ENCODE measurements around the gene RPL36A. TPM values are rescaled to one million over a fixed set of nuclear protein-coding genes. Genes with fewer than 3 reads are reported as not detected.

The RPL36A gene
- total and polyA plus RNA-seq, 9 of the 15 experiments (the other 6 are each of a cell fraction or from before 2014, with no cell fraction given): 412 to 4,539 (median 3,209) TPM

GRCh38 chrX:101407748-101408531, 17.1 kb downstream of the RPL36A start, which contains the start of the genes GLA and HNRNPH2 (continued):
- no peak for TF ChIP-seq IRF9 (tag; IDR thresholded peaks at IDR 0.05)
- TF ChIP-seq ZC3H11A (IDR thresholded peaks at IDR 0.05; ENCODE audit: low read depth, low read length): no peak
- TF ChIP-seq CBFB (CRISPR knock-in tag; IDR thresholded peaks at IDR 0.05): no peak
- no peak for TF ChIP-seq E2F1 (CRISPR knock-in tag; IDR thresholded peaks at IDR 0.05)
- TF ChIP-seq ZNF699 (CRISPR knock-in tag; IDR thresholded peaks at IDR 0.05; ENCODE audit: insufficient replicate concordance): no peak
- TF ChIP-seq CHAMP1 (IDR thresholded peaks at IDR 0.05): no peak
- TF ChIP-seq HDAC6 (IDR thresholded peaks at IDR 0.05; ENCODE audit: low read depth, low read length): no peak
- TF ChIP-seq SMARCA4 (IDR thresholded peaks at IDR 0.05): peak; percentile 42
- no peak for TF ChIP-seq PRMT5 (CRISPR knock-in tag; IDR thresholded peaks at IDR 0.05)
- no peak for TF ChIP-seq NCOA6 (IDR thresholded peaks at IDR 0.05)
- peak; percentile 79 for TF ChIP-seq NCOR1 (IDR thresholded peaks at IDR 0.05)
- peak; percentile 91 for TF ChIP-seq TBP (optimal IDR thresholded peaks at IDR 0.05; ENCODE audit: low read depth, low read length)
- no peak for TF ChIP-seq KDM4B (IDR thresholded peaks at IDR 0.05; ENCODE audit: borderline replicate concordance in 2 of 2, low read depth in 1 of 2)
- peak; percentile 82 for TF ChIP-seq POLR2A (conservative IDR thresholded peaks at IDR 0.05)
- no peak for TF ChIP-seq HNRNPK (IDR thresholded peaks at IDR 0.05; ENCODE audit: low read depth, low read length, poor library complexity, severe bottlenecking)
- no peak for TF ChIP-seq HMGXB4 (CRISPR knock-in tag; IDR thresholded peaks at IDR 0.05)
- TF ChIP-seq L3MBTL2 (IDR thresholded peaks at IDR 0.05): peak; percentile 75
- TF ChIP-seq FOXP1 (CRISPR knock-in tag; IDR thresholded peaks at IDR 0.05): no peak
- no peak for TF ChIP-seq PRPF4 (IDR thresholded peaks at IDR 0.05; ENCODE audit: insufficient read depth, low read depth, low read length, poor library complexity, severe bottlenecking)
- TF ChIP-seq SRSF1 (IDR thresholded peaks at IDR 0.05; ENCODE audit: low read depth, low read length): no peak
- no peak; a peak in 1 of 4 replicates for TF ChIP-seq NONO (IDR thresholded peaks at IDR 0.05; ENCODE audit: low read depth in 2 of 2, low read length in 1 of 2)

All from K562 (cell line).